Fibroblast of the aortic adventitia (primary cell): ENCODE data around the gene DMD. TPM values are rescaled to one million over a fixed set of nuclear protein-coding genes. Genes with fewer than 3 reads are reported as not detected.

Experiments used
- DNase-seq: peaks from one replicate; pipeline ENCODE4 v3.0.0-alpha.2; 2010; ENCODE audit warnings: low read depth
- H3K4me3 ChIP-seq: 2 replicates; pipeline ENCODE4 v1.5.1; 2011; ENCODE audit warnings: low read depth, mild to moderate bottlenecking, control low read depth, low read length, moderate library complexity
- CTCF ChIP-seq: IDR thresholded peaks from 2 replicates; pipeline ENCODE4 v1.5.1; 2011; ENCODE audit warnings: mild to moderate bottlenecking, low read length, control low read depth, inconsistent platforms; ENCODE audit not compliant: insufficient read depth
- total RNA-seq: library from RNA; depleted of rRNA; stranded (reverse); fragments of >200 nt; gene quantifications from 2 replicates; pipeline ENCODE4 v1.2.3, GENCODE V29; 2012; ENCODE audit warnings: low replicate concordance

The DMD gene
- total RNA-seq, 1 donor, result 10.3 TPM

GRCh38 chrX:31540313-31540712 lies 1671.0 kb downstream of the DMD start:
- no peak overlapping the region for H3K4me3 ChIP-seq
- TF ChIP-seq CTCF, result no peak
- no peak for DNase-seq

DNA sequence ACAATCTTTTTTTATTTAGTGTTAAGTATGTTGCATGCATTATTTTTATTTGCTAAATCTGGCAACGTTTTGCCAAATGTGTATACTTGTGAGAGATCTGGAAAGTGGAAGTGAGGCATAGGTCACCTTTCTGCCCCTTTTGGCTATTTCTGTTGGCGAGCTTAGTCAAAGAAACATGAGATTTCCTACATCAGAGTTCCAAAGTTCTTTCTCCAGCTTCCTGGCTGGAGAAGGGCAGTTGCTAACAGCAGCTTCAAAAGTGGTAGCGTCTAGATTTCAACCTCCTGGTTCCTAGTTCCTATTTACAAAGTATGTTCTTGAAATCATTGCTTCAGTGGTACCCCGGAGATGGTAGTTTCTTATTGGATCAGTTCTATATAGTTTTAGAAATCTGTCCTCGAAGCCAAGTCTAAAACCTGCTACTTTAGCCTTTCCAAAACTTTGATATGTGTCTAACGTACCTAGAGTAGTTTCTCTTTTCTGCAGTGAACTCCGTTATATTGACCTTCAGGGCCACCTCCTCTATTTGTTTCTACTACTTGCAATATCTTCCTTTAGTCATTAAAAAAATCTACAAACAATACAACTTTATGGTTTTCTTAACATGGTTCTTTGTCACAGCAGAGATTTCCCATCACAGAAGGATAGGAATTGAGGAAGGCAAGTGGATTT lies 1683.8 kb downstream of the DMD start:
- no peak for TF ChIP-seq CTCF
- no peak for DNase-seq
- no peak overlapping the region for H3K4me3 ChIP-seq

- no peak for TF ChIP-seq CTCF
- no peak for DNase-seq
- no peak overlapping the region for H3K4me3 ChIP-seq
Observed at GRCh38 chrX:31523884-31524536, 1687.3 kb downstream of the DMD start.

DNA sequence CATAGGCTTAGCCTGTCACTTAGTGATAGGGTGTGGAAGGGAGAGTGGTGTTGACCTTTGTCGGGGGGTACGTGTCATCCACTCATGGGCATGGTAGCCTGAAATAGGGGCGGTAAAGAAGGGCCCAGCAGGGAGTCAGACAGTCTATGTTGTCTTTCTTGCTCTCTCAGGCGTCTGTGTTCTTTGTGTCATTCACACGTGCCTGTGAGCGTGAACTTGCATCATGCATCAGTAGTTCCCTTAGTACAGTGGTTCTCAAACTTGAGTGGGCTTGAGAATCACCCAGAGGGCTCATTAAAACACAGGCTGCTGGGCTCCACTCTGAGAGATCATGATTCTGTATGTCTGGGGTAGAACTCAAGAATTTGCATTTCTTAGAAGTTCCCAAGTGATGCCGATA lies 1688.6 kb downstream of the DMD start:
- no peak overlapping the region for H3K4me3 ChIP-seq
- TF ChIP-seq CTCF, result no peak
- no peak for DNase-seq

- TF ChIP-seq CTCF, result no peak
- DNase-seq, result no peak
- no peak overlapping the region for H3K4me3 ChIP-seq
Observed at GRCh38 chrX:31521941-31522340, 1689.4 kb downstream of the DMD start.

DNA sequence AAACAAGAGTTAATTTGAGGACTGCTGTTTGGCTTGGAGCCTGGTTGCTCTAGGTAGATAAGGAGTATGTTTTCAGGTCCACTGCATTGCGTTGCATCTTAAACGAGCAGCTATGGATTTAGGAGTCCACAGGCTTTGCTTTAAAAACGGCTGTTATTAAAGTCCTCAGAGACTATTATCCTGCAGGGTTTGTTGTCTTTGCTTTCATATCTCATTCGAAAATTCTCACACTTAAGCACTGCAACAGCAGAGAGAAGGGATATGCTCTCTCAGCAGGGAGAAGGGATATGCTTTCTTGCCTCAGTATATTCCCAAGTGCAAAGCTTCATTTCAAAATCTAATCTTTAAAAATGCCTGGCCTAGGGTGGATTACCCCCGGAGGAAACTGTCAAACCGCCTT lies 1694.8 kb downstream of the DMD start:
- TF ChIP-seq CTCF, result no peak
- no peak for DNase-seq
- no peak overlapping the region for H3K4me3 ChIP-seq
